HEK293 (cell line): ENCODE data around the gene GUCA2B.

ENCODE experiments used
- CTCF ChIA-PET: fragments of 350-600 bp; formaldehyde crosslinking; extraction: SDS; loops from one replicate; lab custom pipeline; 2021; ENCODE audit warnings: antibody characterized with exemption; lab: Yijun Ruan, JAX
- POLR2A ChIA-PET: fragments of 300-600 bp; formaldehyde crosslinking; extraction: SDS; loops from one replicate; lab custom pipeline; 2020; ENCODE audit warnings: antibody characterized with exemption, inconsistent platforms; lab: Yijun Ruan, JAX
- H3K27ac ChIP-seq: fragments of 200-500 bp; sonication (Bioruptor generic); 2 replicates; pipeline ENCODE4 v1.5.1; 2014; ENCODE audit warnings: low read depth, low read length, control low read depth, inconsistent platforms; ENCODE audit errors: extremely low read depth
- H3K36me3 ChIP-seq, 2 experiments: fragments of 200-500 bp in 1 of 2; sonication (Bioruptor generic) in 1 of 2; 1 replicate in 1 of 2; 2 replicates in 1 of 2; pipeline ENCODE4 v1.5.1; 2014 to 2017; ENCODE audit warnings: inconsistent platforms in 2 of 2, low read length in 2 of 2; ENCODE audit not compliant: control insufficient read depth in 2 of 2, insufficient read depth in 1 of 2
- H3K4me1 ChIP-seq: fragments of 200-500 bp; sonication (Bioruptor generic); 2 replicates; pipeline ENCODE4 v1.5.1; 2014; ENCODE audit warnings: mild to moderate bottlenecking, low read length, inconsistent platforms; ENCODE audit not compliant: control insufficient read depth, insufficient read depth
- H3K4me3 ChIP-seq: 2 replicates; pipeline ENCODE4 v1.5.1; 2011; ENCODE audit warnings: low read depth, mild to moderate bottlenecking, control low read depth, low read length, moderate library complexity
- H3K9me3 ChIP-seq: fragments of 200-500 bp; sonication (Bioruptor generic); 2 replicates; pipeline ENCODE4 v1.5.1; 2014; ENCODE audit warnings: low read depth, low read length, inconsistent platforms; ENCODE audit not compliant: control insufficient read depth, insufficient read depth
- OVOL3 ChIP-seq: fragments of 450-650 bp; formaldehyde crosslinking; IDR thresholded peaks from 2 replicates; pipeline ENCODE4 v1.5.1; 2016; ENCODE audit warnings: missing biosample characterization, missing genetic modification characterization
- PRDM2 ChIP-seq: fragments of 450-650 bp; formaldehyde crosslinking; IDR thresholded peaks from 2 replicates; pipeline ENCODE4 v1.5.1; 2016; ENCODE audit warnings: missing biosample characterization, missing genetic modification characterization, borderline replicate concordance
- ZNF214 ChIP-seq: fragments of 450-650 bp; formaldehyde crosslinking; IDR thresholded peaks from 2 replicates; pipeline ENCODE4 v1.5.1; 2017; ENCODE audit warnings: missing biosample characterization, mild to moderate bottlenecking, missing genetic modification characterization, borderline replicate concordance
- ZNF266 ChIP-seq: fragments of 450-650 bp; formaldehyde crosslinking; IDR thresholded peaks from 2 replicates; pipeline ENCODE4 v1.5.1; 2016; ENCODE audit warnings: missing biosample characterization, missing genetic modification characterization, low read depth
- ZNF426 ChIP-seq: fragments of 450-650 bp; formaldehyde crosslinking; IDR thresholded peaks from 2 replicates; pipeline ENCODE4 v1.5.1; 2017; ENCODE audit warnings: missing biosample characterization, missing genetic modification characterization, mild to moderate bottlenecking, inconsistent platforms, moderate library complexity
- ZNF518A ChIP-seq: fragments of 450-650 bp; formaldehyde crosslinking; conservative IDR thresholded peaks from 2 replicates; pipeline ENCODE4 v1.5.1; 2016; ENCODE audit warnings: low read depth, missing biosample characterization, missing genetic modification characterization
- ZNF555 ChIP-seq: fragments of 450-650 bp; formaldehyde crosslinking; conservative IDR thresholded peaks from 2 replicates; pipeline ENCODE4 v1.5.1; 2017; ENCODE audit warnings: missing biosample characterization, mild to moderate bottlenecking, missing genetic modification characterization, inconsistent platforms
- ZSCAN18 ChIP-seq: fragments of 450-650 bp; formaldehyde crosslinking; IDR thresholded peaks from 2 replicates; pipeline ENCODE4 v1.5.1; 2016; ENCODE audit warnings: missing biosample characterization, missing genetic modification characterization
- TF ChIP-seq, protein P1 (sequence below): fragments of 450-650 bp; formaldehyde crosslinking; IDR thresholded peaks from 2 replicates; pipeline ENCODE4 v1.5.1; 2017; ENCODE audit warnings: missing biosample characterization, mild to moderate bottlenecking, missing genetic modification characterization, moderate library complexity
- TF ChIP-seq, protein P2 (sequence below): fragments of 450-650 bp; formaldehyde crosslinking; IDR thresholded peaks from 2 replicates; pipeline ENCODE4 v1.5.1; 2017; ENCODE audit warnings: missing biosample characterization, missing genetic modification characterization
- TF ChIP-seq, protein P3 (sequence below): fragments of 450-650 bp; formaldehyde crosslinking; IDR thresholded peaks from 2 replicates; pipeline ENCODE4 v1.5.1; 2016; ENCODE audit warnings: missing biosample characterization, missing genetic modification characterization

The GUCA2B gene

GRCh38 chr1:42183957-42184268, 30.7 kb downstream of the GUCA2B start (continued):
- TF ChIP-seq PRDM2 (tag by site-specific recombination), result no peak
- TF ChIP-seq ZNF555 (tag by site-specific recombination), result no peak
- TF ChIP-seq, protein P1, sequence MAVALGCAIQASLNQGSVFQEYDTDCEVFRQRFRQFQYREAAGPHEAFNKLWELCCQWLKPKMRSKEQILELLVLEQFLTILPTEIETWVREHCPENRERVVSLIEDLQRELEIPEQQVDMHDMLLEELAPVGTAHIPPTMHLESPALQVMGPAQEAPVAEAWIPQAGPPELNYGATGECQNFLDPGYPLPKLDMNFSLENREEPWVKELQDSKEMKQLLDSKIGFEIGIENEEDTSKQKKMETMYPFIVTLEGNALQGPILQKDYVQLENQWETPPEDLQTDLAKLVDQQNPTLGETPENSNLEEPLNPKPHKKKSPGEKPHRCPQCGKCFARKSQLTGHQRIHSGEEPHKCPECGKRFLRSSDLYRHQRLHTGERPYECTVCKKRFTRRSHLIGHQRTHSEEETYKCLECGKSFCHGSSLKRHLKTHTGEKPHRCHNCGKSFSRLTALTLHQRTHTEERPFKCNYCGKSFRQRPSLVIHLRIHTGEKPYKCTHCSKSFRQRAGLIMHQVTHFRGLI (tag by site-specific recombination), result no peak

DNA sequence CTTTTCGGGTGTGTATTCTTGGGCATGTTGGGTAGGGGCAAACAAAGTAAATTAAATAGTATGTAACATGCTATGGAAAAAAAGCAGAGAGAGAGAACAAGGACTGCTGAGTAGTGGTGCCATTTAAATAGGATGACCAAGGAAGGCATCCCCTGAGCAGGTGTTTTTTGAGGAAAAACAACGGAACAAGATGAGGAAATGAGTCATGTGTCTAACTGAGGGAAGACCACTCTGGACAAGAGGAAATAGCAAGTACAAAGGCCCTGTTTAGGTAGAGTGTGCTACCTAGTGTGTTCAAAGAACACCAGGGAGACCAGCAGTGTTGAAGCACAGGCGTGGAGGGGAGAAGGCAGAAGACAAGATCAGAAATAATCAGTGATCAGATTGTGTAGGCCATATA, 31.4 kb downstream of the GUCA2B start:
- POLR2A ChIA-PET, result no interaction called here
- CTCF ChIA-PET, result interaction anchor here (0.6 kb wide), 1 partner anchor 256 kb away, joined by 3 read pairs; no protein-coding TSS in a partner anchor
- H3K27ac ChIP-seq, result no peak overlapping the region
- H3K36me3 ChIP-seq, result peaks cover 4 to 60% of the 10 kb centered on the region in 2 experiments; a peak in 2 of 3 replicates
- H3K4me3 ChIP-seq, result no peak overlapping the region
- TF ChIP-seq ZNF518A (no peak), OVOL3 (tag by site-specific recombination) (no peak), ZSCAN18 (tag by site-specific recombination) (no peak), ZNF266 (no peak), ZNF426 (tag by site-specific recombination) (no peak), ZNF214 (no peak)
- TF ChIP-seq, protein P2, sequence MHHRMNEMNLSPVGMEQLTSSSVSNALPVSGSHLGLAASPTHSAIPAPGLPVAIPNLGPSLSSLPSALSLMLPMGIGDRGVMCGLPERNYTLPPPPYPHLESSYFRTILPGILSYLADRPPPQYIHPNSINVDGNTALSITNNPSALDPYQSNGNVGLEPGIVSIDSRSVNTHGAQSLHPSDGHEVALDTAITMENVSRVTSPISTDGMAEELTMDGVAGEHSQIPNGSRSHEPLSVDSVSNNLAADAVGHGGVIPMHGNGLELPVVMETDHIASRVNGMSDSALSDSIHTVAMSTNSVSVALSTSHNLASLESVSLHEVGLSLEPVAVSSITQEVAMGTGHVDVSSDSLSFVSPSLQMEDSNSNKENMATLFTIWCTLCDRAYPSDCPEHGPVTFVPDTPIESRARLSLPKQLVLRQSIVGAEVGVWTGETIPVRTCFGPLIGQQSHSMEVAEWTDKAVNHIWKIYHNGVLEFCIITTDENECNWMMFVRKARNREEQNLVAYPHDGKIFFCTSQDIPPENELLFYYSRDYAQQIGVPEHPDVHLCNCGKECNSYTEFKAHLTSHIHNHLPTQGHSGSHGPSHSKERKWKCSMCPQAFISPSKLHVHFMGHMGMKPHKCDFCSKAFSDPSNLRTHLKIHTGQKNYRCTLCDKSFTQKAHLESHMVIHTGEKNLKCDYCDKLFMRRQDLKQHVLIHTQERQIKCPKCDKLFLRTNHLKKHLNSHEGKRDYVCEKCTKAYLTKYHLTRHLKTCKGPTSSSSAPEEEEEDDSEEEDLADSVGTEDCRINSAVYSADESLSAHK (tag by site-specific recombination), result no peak
- TF ChIP-seq, protein P3, sequence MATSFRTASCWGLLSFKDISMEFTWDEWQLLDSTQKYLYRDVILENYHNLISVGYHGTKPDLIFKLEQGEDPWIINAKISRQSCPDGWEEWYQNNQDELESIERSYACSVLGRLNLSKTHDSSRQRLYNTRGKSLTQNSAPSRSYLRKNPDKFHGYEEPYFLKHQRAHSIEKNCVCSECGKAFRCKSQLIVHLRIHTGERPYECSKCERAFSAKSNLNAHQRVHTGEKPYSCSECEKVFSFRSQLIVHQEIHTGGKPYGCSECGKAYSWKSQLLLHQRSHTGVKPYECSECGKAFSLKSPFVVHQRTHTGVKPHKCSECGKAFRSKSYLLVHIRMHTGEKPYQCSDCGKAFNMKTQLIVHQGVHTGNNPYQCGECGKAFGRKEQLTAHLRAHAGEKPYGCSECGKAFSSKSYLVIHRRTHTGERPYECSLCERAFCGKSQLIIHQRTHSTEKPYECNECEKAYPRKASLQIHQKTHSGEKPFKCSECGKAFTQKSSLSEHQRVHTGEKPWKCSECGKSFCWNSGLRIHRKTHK (tag by site-specific recombination), result no peak
- no peaks in the 10 kb centered on the region for H3K9me3 ChIP-seq
- peaks cover 4% of the 10 kb centered on the region; the same call in 1 of the 2 replicates for H3K4me1 ChIP-seq
